Glutamatergic neuron (in vitro differentiated cells): ENCODE measurements around the gene ALOX5AP. TPM values are rescaled to one million over a fixed set of nuclear protein-coding genes. Genes with fewer than 3 reads are reported as not detected.
A peak's percentile ranks its signal among the peaks of the same experiment; 100 is the strongest.

Experiments used
- DNase-seq: peaks from one replicate; pipeline ENCODE4 v3.0.0; 2022
- H3K27ac Mint-ChIP-seq: one replicate; pipeline ENCODE4 v1.8.0; 2020; ENCODE audit warnings: mild to moderate bottlenecking, mixed read lengths, inconsistent platforms; ENCODE audit not compliant: unreplicated experiment
- H3K27me3 Mint-ChIP-seq: one replicate; pipeline ENCODE4 v1.8.0; 2020; ENCODE audit warnings: mild to moderate bottlenecking, moderate library complexity, mixed read lengths, inconsistent platforms; ENCODE audit not compliant: unreplicated experiment
- H3K36me3 Mint-ChIP-seq: one replicate; pipeline ENCODE4 v1.8.0; 2020; ENCODE audit warnings: mild to moderate bottlenecking, mixed read lengths, inconsistent platforms; ENCODE audit not compliant: unreplicated experiment
- H3K4me1 Mint-ChIP-seq: one replicate; pipeline ENCODE4 v1.8.0; 2020; ENCODE audit warnings: mild to moderate bottlenecking, low read depth, mixed read lengths, inconsistent platforms; ENCODE audit not compliant: unreplicated experiment
- H3K4me3 Mint-ChIP-seq: one replicate; pipeline ENCODE4 v1.8.0; 2020; ENCODE audit warnings: mild to moderate bottlenecking, mixed read lengths, inconsistent platforms; ENCODE audit not compliant: unreplicated experiment
- H3K9me3 Mint-ChIP-seq: one replicate; pipeline ENCODE4 v1.8.0; 2020; ENCODE audit warnings: mild to moderate bottlenecking, moderate library complexity, mixed read lengths, inconsistent platforms; ENCODE audit not compliant: unreplicated experiment
- total RNA-seq: library from RNA; stranded (reverse); fragmentation: NEBNext Ultra II Directional; extraction: Animal tissue kit (Norgen Biotek cat#: 25700); gene quantifications from one replicate; pipeline ENCODE4 v1.2.1, GENCODE V29; 2021; ENCODE audit not compliant: unreplicated experiment
- TF ChIP-seq, protein P1 (sequence below): fragments of 200-600 bp; sonication (generic); IDR thresholded peaks from one replicate; pipeline ENCODE4 v1.5.0; 2021; ENCODE audit not compliant: partially characterized antibody, unreplicated experiment

The ALOX5AP gene
- total RNA-seq, 1 donor from 2014 or later: 0.81 TPM

DNA sequence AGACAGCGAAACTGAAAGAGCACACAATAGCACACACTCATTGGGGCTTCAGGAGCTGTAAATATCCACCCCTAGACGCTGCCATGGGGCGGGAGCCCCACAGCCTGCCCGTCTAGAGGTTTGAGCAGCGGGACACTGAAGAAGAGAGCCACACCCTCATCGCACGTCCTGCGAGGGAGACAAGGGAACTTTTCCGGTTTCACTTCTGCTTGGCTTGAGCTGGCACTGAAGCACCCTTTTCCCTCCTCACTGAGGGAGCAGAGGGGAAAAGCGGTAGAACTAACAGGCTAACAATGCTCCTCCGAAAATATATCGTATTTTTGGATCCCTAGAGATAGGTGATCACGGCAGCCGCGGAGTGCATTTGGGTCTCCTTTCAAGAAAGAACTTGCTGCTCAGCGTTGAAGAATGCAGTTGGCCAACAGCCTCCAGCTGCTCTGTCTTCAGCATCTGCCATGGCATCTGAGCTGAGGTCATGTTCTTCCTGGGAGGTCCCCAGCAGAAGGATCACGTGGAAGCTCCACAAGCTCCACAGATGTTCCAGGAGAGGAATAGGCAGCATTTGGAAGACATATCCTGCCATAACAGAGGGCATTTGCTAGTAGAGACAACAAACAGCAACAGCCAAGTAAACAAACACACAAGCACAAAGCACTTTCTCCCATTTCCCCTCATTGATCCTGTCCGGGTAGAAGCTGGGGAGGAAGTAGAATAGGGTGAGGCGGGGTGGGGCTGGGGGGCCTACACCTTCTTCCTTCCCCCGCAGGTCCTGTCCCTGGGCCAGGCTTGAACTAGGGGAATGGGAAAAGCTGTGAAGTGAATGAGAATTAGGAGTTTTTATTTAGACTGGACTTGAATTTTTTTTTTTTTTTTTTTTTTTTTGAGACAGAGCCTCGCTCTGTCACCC, 44.8 kb upstream of the ALOX5AP start:
- H3K4me1 Mint-ChIP-seq: peaks cover 35% of the 10 kb centered on the region

DNA sequence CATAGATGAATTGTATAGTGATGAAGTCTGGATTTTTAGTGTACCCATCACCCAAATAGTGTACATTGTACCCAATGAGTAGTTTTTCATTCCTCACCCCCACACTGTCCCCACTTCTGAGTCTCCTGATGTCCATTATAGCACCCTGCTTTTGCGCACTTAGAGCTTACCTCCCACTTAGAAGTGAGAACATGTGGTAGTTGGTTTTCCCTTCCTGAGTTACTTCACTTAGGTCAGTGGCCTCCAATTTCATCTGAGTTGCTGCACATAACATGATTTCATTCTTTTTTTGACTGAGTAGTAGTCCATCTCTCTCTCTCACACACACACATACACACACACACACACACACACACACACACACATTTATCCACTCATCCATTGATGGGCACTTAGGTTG, 43.2 kb upstream of the ALOX5AP start:
- Mint-ChIP-seq H3K4me3 (peak overlapping the region; percentile 37), H3K9me3 (peaks cover 20% of the 10 kb centered on the region), H3K36me3 (no peaks in the 10 kb centered on the region), H3K27ac (peak overlapping the region; percentile 91), H3K27me3 (peaks cover 14% of the 10 kb centered on the region), H3K4me1 (peaks cover 33% of the 10 kb centered on the region)
- TF ChIP-seq, protein P1, sequence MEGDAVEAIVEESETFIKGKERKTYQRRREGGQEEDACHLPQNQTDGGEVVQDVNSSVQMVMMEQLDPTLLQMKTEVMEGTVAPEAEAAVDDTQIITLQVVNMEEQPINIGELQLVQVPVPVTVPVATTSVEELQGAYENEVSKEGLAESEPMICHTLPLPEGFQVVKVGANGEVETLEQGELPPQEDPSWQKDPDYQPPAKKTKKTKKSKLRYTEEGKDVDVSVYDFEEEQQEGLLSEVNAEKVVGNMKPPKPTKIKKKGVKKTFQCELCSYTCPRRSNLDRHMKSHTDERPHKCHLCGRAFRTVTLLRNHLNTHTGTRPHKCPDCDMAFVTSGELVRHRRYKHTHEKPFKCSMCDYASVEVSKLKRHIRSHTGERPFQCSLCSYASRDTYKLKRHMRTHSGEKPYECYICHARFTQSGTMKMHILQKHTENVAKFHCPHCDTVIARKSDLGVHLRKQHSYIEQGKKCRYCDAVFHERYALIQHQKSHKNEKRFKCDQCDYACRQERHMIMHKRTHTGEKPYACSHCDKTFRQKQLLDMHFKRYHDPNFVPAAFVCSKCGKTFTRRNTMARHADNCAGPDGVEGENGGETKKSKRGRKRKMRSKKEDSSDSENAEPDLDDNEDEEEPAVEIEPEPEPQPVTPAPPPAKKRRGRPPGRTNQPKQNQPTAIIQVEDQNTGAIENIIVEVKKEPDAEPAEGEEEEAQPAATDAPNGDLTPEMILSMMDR: no peak
- no peak for DNase-seq

More for the DNA sequence above, 44.8 kb upstream of the ALOX5AP start:
- peaks cover 20% of the 10 kb centered on the region for H3K9me3 Mint-ChIP-seq
- H3K27ac Mint-ChIP-seq: peak overlapping the region; percentile 95
- H3K4me3 Mint-ChIP-seq: peak overlapping the region; percentile 66
- TF ChIP-seq, protein P1: no peak
- DNase-seq: peak; percentile 77
- peaks cover 16% of the 10 kb centered on the region for H3K27me3 Mint-ChIP-seq
- no peaks in the 10 kb centered on the region for H3K36me3 Mint-ChIP-seq

DNA sequence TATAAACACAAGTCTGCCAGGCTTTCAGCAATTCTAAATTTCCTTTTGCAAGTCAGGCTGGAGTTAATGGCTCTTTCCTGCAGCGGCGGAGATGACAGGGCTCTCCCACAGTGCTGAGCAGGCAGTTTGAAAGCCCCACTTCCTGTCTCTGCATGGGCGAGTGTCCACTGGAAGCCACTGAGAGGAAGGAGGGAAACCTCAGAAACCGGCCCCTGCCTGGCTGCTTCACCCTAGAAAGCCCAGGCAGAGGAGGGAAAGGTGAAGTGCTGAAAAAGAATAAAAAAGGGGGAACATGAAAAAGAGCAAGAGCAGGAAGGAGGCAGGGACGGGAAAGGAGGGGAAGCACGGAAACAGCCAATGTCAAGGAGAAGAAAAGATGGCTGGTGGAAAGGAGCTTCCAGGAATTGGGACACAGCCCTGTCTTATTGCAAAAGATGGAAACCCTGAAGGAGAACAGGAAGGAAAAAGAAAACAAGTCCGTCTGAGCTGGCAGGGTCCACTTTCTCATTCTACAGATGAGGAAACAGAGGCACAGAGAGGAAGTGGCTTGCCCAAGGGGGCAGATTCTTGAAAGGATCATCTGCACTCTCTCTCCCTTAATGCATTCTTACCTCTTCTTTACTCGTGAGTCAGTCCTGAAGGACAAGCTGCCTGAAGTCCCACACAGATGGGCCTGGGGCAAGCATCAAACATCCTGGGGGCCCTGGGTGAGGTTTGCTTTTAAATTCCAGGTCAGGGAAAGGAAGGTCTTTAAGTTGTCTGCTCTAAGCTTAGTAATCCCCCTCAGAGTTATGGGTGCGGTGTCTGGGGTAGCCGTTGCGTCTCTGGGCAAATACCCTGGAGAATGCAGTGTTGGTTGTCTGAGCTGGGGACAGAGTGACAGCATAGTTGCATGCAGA, 38.8 kb upstream of the ALOX5AP start:
- peaks cover 7% of the 10 kb centered on the region for H3K27me3 Mint-ChIP-seq
- no peak for DNase-seq
- TF ChIP-seq, protein P1: no peak

DNA sequence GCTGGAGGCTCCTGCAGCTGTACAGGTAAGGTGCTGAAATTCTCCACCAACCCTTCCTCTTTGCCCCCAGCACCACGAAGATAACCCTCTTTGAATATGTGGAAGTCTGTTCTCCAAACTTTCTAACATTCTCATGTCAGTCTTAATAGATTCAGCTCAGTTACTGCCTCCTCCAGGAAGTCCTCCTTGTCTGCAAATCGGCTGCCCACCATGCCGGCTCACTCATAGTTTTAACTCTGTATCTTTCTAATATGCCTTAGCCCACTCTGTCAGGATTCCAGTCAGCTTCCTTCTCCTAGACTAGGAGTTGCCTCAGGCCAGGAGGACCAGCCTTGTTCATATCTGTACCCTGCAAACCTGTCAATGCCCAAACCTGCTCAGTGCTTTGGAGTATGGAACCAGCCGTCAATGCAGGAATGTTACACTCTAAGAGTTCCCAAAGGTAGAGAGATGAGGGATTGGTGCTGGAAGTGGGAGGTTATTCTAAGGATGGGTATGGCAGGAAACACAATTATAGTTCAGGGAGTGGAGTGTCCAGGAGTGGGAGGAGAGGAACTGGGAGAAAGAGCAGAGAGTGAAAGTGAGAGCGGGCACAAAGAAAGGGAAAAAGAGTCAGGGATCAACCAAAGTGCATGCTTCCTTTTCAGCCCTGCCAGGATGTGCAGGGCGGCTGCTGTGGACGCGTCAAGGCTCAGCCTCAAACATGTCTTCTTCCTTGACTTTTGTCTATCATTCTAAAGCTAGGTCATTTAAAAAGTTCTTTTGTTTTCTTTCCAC, 38.0 kb upstream of the ALOX5AP start:
- Mint-ChIP-seq H3K27me3 (peaks cover 7% of the 10 kb centered on the region), H3K4me1 (peaks cover 15% of the 10 kb centered on the region), H3K4me3 (no peak overlapping the region), H3K9me3 (peaks cover 6% of the 10 kb centered on the region), H3K36me3 (no peaks in the 10 kb centered on the region), H3K27ac (no peak overlapping the region)
- DNase-seq: no peak
- TF ChIP-seq, protein P1: no peak

More for the DNA sequence above, 38.8 kb upstream of the ALOX5AP start:
- no peak overlapping the region for H3K27ac Mint-ChIP-seq
- no peak overlapping the region for H3K4me3 Mint-ChIP-seq
- H3K9me3 Mint-ChIP-seq: peaks cover 6% of the 10 kb centered on the region
- H3K4me1 Mint-ChIP-seq: peaks cover 18% of the 10 kb centered on the region
- no peaks in the 10 kb centered on the region for H3K36me3 Mint-ChIP-seq
